HG03571 (cell line): ENCODE measurements around the gene CNDP2.

ENCODE experiments used
- ATAC-seq: cut with Tn5 transposase; IDR thresholded peaks from one replicate; pipeline ENCODE4 v1.9.1; 2021; ENCODE audit not compliant: unreplicated experiment

CNDP2 gene

DNA sequence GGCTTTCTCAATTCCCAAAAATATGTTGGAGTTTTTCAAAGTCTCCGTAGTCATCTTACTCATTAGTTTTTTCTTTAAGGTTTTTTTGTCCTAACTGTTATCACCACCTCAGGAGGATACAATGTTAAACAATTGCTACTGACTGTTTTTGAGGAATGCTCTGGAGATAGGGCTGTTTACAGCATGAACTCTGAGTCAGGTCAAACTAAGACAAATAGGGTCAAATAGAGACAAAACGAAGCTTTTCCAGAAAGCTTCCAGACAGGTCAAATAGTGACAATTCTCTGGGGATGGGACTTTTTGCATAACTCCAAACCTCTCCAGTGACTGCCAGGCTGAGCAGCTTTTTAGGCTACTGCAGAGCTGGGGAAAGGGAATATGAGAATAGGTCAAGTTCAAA is 23.9 kb upstream of the CNDP2 start:
- ATAC-seq = no peak

DNA sequence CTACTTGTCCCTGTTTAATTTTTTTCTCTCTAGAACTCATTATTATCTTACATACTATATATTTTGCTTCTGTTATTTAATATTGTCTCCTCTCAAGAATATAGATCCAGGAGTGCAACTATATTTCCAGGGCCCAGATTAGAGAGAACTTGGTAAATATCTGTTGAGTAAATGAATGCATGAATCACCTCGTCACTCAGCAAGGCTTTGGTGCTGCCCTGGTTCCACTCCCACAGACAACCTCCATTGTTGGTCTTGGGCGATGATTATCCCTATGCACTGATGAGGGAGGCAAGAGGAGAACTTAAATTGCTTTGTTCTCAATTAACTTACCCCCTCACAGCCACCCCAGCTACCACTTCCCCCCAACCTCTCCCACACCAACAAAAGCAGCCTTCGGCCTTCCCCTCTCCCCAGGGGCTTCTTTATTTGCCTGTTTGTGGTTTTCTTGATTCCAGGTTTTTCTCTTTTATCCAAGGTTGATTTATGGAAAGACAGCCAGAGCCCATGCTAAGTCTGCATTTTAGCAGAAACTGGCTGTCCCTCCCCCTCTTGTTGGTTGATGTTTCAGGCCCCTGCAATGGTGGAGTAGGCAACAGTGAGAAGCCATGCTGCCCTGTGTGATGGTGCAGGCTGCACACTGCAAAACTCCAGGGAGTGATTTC is 22.1 kb upstream of the CNDP2 start:
- ATAC-seq = no peak

DNA sequence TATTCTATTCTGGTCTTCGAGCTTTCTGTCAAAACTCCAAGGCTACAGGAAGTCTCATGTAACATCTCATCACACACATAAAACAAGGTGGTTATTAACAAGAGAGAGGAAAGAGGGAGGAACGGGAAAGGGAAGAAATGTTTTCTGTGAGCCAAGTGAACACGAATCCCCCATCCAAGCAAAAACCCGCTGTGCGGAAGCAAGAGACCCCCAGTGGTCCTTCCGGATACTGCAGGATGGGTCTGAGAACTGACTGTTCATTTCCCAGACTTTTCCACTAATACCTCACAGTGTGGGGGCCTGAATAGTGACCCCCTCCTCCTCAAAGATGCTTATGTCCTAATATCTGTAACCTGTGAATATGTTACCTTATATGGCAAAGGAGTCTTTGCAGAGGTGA is 20.0 kb upstream of the CNDP2 start:
- ATAC-seq = no peak

- ATAC-seq = no peak
These were observed 18.4 kb upstream of the CNDP2 start for GRCh38 chr18:74477771-74478170.

DNA sequence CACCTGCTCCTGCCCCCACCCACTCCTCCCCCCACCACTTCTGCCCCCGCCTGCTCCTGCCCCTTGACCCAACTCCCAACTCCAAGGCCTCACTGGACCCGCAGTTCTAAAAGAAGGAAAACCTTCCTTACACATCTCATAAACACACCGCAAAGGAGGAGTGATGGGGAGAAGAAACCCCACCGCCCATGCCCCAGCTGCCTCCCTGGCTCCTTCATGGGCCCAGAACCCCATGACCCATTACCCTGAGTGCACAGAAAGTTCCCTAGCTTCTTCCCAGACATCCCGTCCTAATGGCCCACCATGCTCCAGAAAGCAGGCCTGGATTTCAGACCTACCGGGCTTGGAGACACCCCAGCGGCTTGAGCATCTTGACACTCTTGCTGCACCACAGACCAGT is 17.8 kb upstream of the CNDP2 start:
- no peak for ATAC-seq

GRCh38 chr18:74478880-74479279 is 17.3 kb upstream of the CNDP2 start:
- ATAC-seq = no peak

DNA sequence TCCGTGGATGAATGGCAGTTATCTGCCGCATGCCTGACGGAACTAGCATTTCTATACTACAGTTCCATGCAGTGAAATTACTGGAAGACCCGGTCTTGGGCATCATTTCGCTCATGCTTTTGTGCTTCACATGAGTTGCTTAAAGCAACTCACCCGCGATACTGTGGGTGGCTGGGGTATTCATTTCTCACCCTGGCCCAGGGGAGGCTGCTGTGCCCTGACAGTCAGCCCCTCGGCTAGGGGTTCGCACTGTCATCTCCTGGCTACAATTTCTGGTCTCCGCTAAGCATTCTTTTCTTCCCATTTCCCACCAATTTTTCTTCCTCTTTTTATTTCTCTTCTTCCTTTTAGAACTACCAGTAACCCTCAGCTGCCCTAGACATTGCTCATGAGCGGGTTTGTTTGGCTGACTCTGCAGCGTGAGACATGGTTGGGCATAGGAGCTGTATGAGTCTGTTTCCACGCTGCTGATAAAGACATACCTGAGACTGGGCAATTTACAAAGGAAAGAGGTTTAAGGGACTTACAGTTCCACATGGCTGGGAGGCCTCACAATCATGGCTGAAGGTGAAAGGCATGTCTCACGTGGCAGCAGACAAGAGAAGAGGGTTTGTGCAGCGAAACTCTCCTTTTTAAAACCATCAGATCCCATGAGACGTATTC is 16.5 kb upstream of the CNDP2 start:
- no peak for ATAC-seq

GRCh38 chr18:74480149-74480651 is 16.0 kb upstream of the CNDP2 start:
- no peak for ATAC-seq

- ATAC-seq = no peak
These were observed 13.5 kb upstream of the CNDP2 start for GRCh38 chr18:74482697-74483096.

DNA sequence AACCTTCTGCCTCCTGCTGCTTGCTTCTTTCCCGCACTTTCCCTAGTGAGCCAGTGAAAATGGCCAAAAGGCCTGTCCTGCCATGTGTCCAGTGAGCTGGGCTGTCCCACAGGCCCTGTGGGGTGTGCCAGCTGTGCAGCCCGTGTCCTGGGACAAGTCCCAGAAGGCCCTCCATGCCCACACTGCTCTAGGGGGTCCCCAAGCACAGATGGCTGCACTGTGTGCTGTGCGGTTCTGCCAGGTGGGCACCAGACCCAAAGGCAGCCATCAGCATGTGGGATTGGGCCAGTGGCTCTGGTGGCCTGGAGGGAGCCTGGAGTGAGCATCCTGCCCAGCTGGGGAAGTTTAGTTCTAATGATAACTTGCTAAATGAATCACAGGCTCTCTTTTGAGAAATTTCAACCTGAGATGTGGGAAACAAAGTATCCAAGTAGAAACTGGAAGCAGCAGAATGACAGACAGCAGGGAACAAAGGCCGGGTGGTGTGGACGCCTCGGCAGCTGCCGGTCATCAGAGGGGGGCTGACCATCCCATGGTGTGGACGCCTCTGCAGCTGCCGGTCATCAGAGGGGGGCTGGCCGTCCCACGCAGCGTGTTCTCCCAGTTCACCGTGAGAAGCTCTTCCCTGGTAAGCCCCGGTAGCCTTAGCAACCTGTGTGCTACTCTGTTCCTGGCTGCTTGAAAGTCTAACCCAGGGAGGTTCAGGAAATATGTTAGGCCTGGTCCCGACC is 9.9 kb upstream of the CNDP2 start:
- no peak for ATAC-seq

GRCh38 chr18:74488354-74488753 is 7.8 kb upstream of the CNDP2 start:
- no peak for ATAC-seq

DNA sequence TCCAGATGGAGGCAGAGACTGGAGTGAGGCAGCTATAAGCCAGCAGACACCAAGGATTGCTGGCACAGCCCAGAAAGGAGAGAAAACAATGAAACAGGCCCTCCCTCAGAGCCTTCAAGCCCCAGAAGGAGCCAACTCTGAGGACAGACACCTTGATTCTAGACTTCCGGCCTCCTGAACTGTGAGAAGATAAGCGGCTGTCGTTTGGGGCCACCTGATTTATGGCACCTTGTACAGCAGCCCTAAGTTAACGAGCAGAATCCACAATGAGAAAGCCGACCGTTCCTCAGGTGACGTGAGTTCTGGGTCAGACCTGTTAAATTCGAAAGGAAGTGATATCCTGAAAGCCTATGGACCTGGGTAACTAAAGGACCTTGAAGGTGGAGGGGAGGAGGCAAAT is 7.3 kb upstream of the CNDP2 start:
- ATAC-seq = no peak

DNA sequence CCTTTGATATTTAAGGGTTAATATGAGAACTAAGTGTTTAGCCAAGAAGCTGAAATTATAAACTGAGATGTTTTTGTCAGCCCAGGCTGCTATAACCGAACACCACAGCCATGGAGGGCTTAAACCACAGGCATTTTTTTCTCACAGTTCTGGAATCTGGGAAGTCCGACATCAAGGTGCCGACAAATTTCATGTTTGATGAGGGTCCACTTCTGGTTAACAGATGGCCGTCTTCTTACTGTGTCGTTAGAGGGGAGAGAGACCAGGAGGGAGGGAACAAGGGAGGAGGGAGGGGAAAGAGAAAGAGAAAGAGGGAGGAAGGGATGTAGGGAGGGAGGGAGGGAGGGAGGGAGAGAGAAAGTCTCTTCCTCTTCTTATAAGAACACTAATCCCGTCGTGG is 6.5 kb upstream of the CNDP2 start:
- ATAC-seq = no peak

- no peak for ATAC-seq
These were observed 3.9 kb upstream of the CNDP2 start for GRCh38 chr18:74492259-74492658.

DNA sequence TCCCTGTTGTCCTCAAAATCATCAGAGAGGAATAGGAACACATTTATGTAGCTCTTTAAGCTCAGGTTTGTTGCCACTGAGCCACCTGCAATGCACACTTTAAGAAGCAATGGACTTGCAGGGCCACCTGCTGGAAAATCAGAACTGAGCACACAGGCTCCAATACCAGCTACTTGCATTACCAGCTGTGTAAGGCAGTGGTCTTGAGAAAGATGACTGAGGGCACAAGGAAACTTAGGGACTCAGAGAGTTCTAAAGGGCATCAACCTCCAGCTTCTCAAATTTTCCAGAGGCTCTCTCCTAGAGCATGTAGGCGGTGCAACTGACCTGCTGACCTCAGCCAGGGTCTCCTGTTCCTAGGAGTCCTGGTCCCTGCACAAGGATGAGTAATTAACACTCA is 2.5 kb upstream of the CNDP2 start:
- ATAC-seq = no peak

- no peak for ATAC-seq
These were observed 1.6 kb upstream of the CNDP2 start for GRCh38 chr18:74494514-74494913.

DNA sequence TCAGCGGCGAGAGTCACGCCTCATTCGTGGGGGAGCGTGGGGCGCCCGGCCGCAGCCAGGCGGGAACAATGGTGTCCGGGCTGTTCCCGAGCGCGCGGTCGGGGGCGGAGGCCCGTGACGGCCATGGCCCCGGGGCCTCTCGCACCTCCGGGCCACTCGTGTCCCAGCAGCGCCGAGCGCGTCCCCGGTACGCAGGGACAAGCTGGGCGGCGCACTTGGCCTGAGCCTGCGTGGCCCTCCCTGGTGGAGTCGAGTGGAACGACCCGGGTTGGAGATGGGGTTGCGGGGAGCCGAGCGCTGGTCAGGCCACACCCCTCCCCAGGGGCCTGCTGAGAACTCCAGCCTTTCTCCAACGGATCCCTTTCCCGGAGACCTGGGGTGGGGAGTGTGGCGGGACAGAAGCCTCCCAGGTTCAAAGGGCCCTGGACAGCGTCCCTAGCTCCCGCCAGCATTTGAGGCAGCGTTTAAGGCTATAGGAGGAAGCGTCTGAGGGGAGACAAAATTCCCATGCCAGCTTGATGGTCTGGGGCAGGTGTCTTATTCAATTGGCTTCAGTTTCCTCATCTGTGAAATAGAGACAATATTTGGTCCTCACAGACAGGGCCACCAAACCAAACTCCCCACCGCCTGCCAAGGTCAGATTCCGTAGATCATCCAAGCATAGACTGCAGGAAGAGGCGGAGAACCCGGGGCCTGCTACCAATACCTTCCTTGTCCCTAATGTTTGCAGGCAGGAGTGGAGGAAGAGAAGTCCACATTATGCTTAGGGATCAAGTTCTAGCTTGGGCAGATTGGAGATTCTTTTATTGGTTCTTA is 553 bp downstream of the CNDP2 start:
- ATAC-seq = peak; percentile 18

DNA sequence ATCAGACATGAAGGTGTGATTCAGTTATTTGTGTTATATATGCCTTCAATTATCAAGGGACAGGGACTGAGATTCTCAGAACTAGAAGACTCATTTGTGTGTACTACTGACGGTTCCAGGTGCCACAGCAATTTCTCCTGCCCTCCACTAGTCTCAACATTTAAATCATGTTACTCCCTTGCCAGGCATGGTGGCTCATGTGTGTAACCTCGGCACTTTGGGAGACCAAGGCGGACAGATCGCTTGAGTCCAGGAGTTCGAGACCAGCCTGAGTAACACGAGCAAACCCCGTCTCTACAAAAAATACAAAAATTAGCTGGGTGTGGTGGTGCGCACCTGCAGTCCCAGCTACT is 1.1 kb downstream of the CNDP2 start:
- no peak for ATAC-seq

DNA sequence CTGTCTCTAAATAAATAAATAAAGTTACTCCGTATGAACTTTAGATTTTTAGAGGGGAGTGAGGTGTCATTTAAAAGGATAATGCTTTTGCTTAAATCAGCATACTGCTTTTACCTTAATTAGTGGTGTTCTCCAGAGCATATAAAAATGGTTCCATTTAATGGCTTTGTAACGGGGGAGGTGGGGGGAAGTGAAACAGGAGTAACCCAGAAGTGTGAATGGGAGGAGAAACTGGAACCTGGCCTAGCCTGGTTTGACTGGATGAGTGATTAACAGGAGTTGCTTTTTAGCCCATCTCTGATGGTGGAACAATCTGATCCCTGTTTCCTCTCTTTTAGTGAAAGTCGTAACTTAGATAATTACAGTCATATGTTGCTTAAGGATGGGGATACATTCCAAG is 1.6 kb downstream of the CNDP2 start:
- no peak for ATAC-seq

- peak; percentile 36 for ATAC-seq
These were observed 2.8 kb downstream of the CNDP2 start for GRCh38 chr18:74498712-74499627.
